Activated naive CD4-positive, alpha-beta T cell treated with Interleukin-2 at 50 U/mL for 16 hours (primary cell): Measurements from ENCODE around the gene USP22.
"Not testable (repeated sequence)": the region's sequence is repeated elsewhere in the genome, so short reads cannot be mapped to it uniquely, and the experiment has no call there.

ENCODE experiments used
- DNase-seq: peaks from one replicate; pipeline ENCODE4 v3.0.0-alpha.2; 2020

Gene USP22

DNA sequence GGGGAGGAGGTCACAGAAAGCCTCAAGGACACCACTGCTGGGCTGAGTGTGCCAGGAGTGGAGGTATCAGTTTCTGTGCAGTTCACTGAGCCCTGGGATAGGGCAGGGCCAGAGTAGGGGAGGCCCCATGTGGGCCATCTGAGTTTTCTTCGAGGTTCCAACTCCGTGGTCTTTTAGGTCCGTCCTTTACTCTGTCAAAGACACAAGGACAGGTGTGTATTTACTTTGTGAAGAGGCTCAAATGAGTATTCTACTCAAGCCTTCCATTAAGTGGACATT lies 59.5 kb downstream of the USP22 start:
- no peak for DNase-seq

DNA sequence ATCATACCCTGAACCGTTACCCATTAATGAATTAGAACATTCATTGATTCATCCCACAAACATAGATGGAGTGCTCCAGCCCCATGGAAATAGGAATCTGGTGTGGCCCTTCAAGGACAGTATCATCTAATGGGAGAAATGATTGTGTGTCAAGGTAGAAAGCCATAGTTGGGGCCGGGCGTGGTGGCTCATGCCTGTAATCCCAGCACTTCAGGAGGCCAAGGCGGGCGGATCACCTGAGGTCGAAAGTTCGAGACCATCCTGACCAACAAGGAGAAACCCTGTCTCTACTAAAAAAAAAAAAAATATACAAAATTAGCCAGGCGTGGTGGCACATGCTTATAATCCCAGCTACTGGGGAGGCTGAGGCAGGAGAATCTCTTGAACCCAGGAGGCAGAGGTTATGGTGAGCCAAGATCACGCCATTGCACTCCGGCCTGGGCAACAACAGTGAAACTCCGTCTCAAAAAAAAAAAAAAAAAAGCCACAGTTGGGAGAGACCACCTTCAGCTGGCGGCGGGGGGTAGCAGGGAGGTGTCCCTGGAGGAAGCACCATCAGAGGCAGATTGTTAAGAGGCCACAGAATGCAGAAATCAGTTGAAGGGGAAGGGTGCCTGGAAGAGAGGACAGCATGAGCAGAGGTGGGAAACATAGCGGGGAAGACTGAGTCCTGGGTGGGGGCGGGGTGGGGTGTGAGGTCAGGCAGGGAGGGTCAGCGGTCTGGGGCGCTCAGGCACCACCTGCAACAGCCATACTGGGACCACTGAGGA lies 60.0 kb downstream of the USP22 start:
- no peak for DNase-seq

DNA sequence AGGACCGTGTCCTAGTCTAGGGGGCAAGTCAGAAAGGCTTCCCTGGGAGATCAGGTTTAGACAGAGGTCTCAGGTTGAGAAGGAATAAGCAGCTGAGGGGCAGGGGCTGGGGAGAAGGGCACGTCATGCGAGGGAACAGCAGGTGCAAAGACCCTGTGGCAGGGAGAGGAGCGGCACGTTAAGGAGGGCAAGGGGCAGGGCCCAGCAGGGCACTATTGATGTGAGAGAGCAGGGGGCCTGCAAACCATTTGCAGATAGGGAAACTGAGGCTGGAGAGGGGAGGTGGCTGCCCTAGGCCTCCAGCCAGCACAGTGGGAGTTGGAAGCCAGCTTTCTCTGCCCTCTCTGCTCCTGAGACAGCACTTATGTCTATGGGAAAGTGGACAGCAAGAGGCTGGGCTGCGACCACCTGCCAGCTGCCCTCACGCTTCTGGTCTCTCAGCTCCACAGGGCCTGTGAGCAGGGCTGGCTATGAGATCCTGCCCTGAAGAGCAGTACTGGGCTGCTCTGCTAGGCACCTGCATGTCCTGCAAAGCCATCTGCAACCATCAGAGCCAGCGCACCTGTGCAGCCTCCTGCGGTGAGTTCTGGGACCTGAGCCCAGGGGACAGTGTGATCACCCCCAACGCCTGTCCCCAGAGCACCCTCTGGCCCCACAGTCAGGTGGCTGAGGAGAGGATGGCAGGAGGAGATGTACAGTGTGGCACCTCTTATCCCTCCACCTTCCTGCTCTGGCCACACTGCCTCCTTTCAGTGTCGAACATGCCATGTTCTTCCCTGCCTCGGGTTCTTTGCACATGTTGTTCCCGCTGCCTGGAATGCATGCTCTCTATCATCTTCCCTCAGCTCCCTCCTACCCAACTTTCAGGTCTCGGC lies 61.5 kb downstream of the USP22 start:
- no peak for DNase-seq

DNA sequence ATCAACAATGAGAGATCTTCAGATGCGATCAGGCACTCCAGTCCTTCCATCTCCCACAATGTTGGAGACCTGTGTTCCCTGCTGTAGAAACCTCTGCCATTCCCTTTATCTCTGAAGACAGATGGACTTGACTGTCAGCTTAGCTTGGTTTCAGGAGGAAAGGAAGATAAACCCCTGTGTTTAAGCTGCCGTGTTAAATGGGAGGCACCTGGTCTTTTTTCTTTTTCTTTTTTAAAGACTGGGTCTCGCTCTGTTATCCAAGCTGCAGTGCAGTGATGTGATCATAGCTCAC lies 63.1 kb downstream of the USP22 start:
- no peak for DNase-seq

DNA sequence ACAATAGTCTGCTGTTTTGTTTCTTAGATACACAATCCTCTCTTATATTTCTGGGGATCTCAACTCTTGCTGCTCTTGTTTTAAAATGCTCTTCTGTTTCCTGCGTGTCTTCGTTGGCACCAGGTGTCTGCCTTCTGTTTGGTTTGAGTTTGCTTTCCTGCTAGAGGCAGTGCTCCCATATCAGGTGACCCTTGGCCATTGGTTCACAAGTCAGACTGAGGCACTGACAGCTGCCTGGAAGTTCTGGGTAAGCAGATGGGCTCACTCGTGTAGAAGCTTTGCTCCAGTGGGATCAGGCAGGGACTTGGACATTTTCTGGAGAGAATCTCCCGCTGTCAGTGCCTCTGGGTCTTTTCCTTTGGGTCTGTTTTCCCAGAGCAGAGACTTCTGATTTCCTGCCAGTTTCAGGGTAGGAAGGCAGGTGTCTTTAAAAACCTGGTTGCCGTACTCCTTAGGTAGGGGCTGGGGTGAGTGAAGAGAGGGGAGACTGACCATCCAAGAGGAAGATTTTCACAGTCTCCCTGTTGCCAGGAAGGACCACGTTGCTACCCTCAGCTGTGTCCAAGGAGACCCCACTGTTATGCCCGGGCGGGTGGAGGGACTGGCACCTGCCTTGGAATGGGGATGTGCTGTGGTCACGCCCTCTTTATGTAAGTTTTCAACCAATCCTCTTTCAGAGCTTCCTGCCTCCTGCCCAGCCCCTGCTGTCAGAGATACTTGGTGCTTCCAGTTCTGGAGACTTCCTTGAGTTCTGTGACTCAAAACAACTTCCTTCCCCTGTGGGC lies 63.6 kb downstream of the USP22 start:
- DNase-seq = not testable (repeated sequence)

DNA sequence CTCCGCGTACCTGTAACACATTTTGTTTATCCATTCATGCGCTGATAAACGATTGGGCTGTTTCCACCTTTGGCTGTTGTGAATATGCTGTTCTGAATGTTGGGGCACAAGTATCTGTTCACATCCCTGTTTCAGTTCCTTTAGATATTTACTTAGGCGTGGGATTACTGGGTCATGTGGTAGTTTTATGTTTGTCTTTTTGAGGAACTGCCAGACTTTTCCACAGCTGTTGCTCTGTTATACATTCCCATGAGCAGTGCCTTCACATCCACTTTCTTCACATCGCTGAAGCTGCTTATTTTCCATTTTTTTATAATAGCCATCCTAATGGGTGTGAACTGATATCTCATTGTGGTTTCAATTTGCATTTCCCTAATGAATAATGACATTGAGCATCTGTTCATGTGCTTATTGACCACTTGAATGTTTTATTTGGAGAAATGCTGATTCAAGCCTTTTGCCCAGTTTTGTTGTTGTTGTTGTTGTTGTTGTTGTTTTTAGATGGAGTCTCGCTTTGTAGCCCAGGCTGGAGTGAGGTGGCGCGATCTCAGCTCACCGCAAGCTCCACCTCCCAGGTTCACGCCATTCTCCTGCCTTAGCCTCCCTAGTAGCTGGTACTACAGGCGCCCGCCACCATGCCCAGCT lies 65.1 kb downstream of the USP22 start:
- DNase-seq = not testable (repeated sequence)

DNA sequence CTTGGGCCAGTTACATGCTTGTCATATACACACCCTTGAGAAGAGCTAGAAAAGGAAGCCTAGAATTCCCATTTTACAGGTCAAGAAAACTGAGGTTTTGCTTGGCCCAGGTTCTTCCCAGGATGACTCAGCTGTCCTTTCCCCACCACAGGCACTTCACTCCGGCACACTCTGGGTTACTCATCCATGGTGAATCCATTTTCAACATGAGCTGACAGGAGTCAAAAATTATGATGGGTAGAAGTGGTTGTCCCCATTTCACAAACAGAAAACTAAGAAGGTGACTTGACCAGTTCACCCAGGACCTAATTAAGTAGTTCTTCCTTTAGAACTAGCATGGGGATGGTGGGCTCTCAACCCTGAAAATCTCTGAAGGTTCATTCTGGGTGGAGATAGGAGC lies 67.2 kb downstream of the USP22 start:
- DNase-seq = no peak

DNA sequence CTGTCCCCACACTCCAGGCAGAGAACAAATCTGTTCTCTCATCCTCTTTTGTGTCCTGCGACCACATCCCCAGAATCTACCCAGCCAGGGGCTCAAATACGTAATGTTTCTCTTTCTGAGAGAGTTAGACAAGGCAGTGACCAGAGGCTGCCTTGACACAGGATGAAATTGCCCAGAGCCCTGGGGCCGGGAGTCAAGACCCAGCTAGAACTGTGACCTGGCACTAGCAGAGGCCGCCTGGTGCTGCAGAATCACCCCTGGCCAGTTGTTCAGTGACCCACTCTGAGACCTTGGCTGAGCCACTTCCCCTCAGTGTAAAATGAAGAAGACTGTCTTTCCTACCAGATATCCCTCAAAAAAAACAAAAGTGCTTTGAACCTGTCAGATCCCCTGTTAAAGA lies 72.5 kb downstream of the USP22 start:
- no peak for DNase-seq

DNA sequence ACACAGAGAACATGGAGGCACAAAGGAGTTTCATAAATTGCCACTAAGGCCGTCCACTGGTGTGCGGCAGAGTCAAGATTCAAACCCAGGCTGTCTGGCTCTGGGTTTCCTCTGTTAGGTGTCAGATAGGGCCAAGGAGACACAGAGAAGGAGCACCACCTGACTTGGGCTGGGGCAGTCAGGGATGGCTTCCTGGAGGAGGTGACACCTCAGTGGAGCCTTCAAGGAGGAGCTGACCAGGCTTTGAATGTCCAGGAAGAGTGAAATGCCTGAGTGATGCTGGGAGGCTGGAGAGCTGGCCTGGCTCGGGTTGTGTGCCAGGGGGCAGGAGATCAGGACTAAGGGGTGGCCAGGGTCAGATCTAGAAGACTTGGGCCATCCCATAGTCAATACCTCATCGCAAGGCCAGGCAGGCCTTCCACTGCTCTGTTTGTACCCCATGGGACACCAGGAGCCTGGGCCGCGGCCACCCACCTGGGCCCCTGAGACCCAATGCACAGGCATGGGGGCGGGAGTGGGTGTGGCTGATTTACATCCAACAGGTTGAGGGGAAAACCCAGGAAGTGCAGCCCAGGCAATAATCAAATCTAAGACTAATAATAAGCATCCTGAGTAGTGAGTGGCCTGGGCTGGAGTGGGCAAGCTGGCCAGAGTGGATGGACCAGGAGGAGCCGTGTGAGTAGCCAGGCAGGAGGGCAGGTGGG lies 73.7 kb downstream of the USP22 start:
- no peak for DNase-seq

DNA sequence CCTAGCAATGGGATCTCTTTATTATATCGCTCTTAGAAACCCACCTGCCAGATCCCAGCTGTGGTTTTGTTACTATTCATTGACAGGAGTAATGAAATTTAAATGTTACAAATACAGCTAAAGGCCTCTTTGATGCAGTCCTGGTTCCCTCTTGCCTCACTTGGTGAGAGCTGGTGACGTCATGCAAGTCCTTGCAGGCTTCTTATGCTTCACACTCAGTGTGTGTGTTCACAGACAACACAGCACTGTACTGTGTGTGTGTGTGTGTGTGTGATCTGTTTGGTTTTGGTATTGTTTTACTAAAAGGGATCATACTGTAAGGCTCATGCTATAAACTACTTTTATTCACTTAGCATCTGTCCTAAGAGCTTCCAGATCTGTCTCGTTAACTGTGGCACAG lies 75.0 kb downstream of the USP22 start:
- DNase-seq = no peak

DNA sequence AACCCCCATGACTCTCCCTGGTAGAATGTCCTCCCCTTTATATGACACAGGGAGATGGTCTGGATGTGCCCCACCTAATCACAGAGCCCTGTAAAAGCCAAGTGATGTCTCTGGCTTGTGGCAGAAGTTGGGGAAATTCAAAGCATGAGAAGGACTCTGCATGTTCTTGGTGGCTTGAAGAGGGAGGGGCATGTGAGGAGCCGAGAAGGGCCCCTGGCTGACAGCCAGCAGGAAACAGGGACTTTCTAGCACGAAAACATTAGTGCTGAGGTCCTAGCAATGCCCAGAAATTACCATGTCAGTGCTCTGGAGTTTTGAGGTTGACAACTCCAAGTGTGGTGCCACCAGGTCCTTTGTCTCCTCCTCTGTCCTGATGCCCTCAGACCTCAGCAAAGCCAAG lies 75.9 kb downstream of the USP22 start:
- DNase-seq = no peak

DNA sequence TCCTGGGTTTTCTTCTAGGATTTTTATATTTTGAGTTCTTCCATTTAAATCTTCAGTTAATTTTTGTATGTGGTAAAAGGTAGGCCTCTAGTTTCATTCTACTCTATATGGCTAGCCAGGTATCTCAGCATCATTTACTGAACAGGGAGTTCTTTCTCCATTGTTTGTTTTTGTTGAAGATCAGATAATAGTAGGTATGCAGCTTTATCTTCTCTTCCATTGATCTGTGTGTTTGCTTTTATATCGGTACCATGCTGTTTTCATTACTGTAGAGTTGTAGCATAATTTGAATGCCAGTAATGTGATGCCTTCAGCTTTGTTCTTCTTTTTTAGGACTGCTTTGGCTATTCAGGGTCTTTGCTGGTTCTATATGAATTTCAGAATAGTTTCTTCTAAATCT lies 77.3 kb downstream of the USP22 start:
- no peak for DNase-seq

DNA sequence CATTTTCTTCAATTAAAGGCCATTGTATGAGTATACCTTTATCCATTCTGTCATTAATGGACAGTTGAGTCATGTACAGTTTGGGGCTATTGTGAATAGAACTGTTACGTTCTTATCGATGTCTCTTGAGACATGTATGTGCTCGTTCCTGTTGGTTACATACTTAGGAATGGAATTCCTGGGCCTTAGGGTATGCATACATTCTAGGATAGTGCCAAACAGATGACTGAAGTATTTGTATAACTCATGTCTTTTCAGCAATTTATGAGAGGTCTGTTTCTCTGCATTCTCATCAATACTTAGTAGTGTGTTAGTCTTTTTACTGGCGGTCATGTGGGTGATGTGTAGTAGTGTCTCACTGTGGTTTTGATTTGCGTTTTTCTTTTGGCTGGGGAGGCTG lies 81.2 kb downstream of the USP22 start:
- DNase-seq = no peak

DNA sequence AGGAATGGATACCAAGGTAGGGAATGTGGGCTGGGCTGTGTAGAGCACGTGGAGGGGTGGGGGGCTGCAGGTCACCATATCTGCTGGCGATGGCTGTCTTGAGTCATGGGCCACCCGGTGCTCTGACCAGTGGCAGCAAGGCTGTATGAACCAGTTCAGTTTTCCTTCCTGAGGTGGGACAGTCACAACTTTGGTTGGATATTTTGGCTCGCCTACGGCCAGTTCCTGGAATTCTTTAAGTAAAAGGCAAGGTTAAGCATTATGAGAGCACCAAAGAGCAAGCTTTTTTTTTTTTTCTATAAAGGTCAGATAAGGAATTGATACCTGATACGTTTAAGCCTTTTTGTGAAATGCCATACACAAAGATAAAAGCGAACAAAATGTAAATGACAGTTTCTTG lies 81.9 kb downstream of the USP22 start:
- no peak for DNase-seq

DNA sequence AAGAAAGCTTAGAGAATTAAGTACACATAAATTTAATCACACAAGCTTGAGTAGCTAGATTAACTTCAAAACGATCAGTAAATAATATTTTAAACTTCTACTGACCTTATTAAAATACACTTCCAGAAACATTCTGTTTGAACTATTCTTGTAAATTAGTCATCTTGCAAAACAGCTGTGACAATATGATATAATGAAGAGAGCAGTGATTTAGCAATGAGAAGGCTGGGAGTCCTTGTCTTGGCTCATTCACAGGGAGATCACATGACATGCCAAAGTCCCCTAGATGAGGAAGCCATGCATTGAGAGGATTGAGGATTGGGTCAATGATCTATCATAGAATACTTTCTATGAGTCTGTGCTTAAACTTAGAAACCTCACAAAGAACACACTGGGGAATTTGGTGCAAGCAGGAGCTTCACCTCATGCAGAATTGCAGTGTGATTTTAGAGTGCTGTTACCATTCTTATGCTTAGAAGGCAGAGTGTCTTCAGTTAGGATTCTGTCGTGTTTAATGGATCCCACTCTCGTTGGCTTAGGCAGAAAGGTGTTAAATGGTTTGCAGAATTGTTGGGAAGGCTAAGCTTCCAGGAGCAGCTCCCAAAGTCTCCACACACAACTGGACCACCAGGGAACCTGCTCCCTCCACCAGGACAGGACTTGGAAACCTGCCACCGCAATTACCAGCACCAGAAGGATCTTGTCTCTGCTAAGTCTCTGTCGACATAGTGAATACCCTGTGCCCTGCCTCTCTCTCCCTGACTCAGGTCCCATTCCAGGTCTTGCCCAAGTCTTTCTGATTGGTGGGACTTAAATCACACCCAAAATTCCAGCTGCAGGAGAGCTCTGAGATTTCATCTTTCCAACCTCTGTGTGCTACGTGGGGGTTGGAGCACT lies 87.1 kb downstream of the USP22 start:
- no peak for DNase-seq

DNA sequence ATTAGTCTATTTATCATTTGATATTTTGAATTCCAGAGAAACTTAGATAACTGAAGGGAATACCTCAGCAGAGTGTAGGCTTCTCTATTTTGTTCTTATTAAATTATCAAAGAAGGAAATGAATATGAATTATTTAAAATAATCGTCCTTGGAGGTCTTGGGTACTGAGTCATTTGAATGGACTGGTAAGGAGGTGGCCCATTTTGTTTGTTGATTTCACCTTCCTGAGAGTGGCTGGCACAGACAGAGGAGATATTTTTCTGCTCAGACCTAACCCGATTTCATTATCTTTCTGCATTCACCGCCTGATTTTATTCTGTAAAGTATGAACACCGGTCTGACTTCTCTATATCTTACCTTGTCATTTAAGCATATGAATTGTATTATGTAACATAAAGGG lies 88.0 kb downstream of the USP22 start:
- DNase-seq = no peak

DNA sequence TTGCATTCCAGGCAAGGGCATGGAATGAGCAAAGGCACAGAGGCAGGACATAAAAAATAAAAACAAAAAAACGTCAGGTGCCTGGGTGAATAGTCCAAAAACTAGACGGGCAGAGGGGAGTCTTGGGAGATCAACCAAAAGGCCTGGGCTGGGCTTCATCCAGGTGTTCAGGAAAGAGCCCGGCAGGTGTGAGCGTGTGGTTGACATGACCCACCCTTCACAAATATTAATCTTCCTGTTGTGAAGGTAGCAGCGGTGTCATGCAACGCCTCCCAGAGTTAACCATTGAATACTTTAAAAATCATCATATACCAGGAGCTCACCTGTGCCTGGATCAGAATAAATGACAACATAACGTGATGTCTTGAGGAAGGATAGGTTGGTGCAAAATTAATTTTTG lies 90.6 kb downstream of the USP22 start:
- DNase-seq = no peak
